ENCODE results near the gene TRAPPC6A. TPM values are rescaled to one million over a fixed set of nuclear protein-coding genes. Genes with fewer than 3 reads are reported as not detected.
A peak's percentile ranks its signal among the peaks of the same experiment; 100 is the strongest.

TRAPPC6A gene
- total RNA-seq, 1 experiment from 2014 or later = 26.9 TPM

GRCh38 chr19:45154064-45154827, 23.8 kb downstream of the TRAPPC6A start:
- RAD21 ChIA-PET (ENCODE audit: low non-redundant PET in 1 of 2, low total read pairs in 2 of 2, uncharacterized antibody in 2 of 2, unreplicated experiment in 2 of 2) = interaction anchor here in 1 of 2 experiments (1.1 kb wide), 1 partner anchor 15 kb away, joined by 3 read pairs; no protein-coding TSS in a partner anchor
- Histone ChIP-seq H3K4me3 (replicated peaks in 1 of 2; ENCODE audit: low read depth in 1 of 2, low read length in 2 of 2) (peak overlapping the region; percentile 25 to 53), H3K9ac (ENCODE audit: low read length) (peak overlapping the region; percentile 61), H3K9me2 (ENCODE audit: insufficient read depth) (no peaks in the 10 kb centered on the region), H3K27ac (ENCODE audit: low read depth, low read length) (peak overlapping the region; percentile 31), H3K9me3 (ENCODE audit: control insufficient read depth in 1 of 2, insufficient read depth in 1 of 2, low read depth in 1 of 2, low read length in 2 of 2) (no peaks in the 10 kb centered on the region), H3K36me3 (ENCODE audit: control insufficient read depth in 1 of 2, insufficient read depth in 2 of 2, low read length in 2 of 2) (no peaks in the 10 kb centered on the region), H3K27me3 (ENCODE audit: insufficient read depth, low read length) (no peaks in the 10 kb centered on the region), H3K4me1 (ENCODE audit: control insufficient read depth in 1 of 2, insufficient read depth in 2 of 2, low read length in 2 of 2) (peaks cover 32 to 61% of the 10 kb centered on the region in 2 experiments), H3K4me2 (ENCODE audit: low read length) (peak overlapping the region; percentile 96), H2AFZ (ENCODE audit: low read depth, low read length, poor library complexity, severe bottlenecking) (no peak overlapping the region), H4K20me1 (ENCODE audit: insufficient read depth) (no peaks in the 10 kb centered on the region), H3K79me2 (ENCODE audit: insufficient read depth, low read length) (no peaks in the 10 kb centered on the region)
- intact Hi-C loops (cut with micrococcal nuclease) = no loop called here
- POLR2A ChIA-PET = interaction anchor here (1.0 kb wide), 1 partner anchor 10 kb away, joined by 4 read pairs; no protein-coding TSS in a partner anchor
- ATAC-seq (peak; percentile 94), DNase-seq (ENCODE audit: low read depth, low spot score) (peak; percentile 92)
- CTCF ChIA-PET = interaction anchor here (0.6 to 1.1 kb wide), 3 partner anchors 11 to 185 kb away, joined by 3 to 6 read pairs (median 3); no protein-coding TSS in a partner anchor
- no TSS peak for BruUV-seq (replicated peaks)
- TF ChIP-seq MAX (IDR thresholded peaks at IDR 0.05) (peak; percentile 85), CEBPB (IDR thresholded peaks at IDR 0.05; ENCODE audit: low read depth) (no peak), ZNF274 (IDR thresholded peaks at IDR 0.05; ENCODE audit: low read depth, low read length) (no peak), TCF7L2 (IDR thresholded peaks at IDR 0.05; ENCODE audit: borderline replicate concordance, extremely low read depth, insufficient read depth, insufficient read length) (peak; percentile 94), SP1 (IDR thresholded peaks at IDR 0.05; ENCODE audit: low read depth) (no peak; the same call in 1 of the 2 replicates), POLR2AphosphoS5 (IDR thresholded peaks at IDR 0.05; ENCODE audit: low read depth, low read length) (0 out of 2 replicates have a peak, but pooled peaks have one; percentile 15), EZH2 (IDR thresholded peaks at IDR 0.05) (no peak), POLR2A (IDR thresholded peaks at IDR 0.05; ENCODE audit: borderline replicate concordance, extremely low read depth, insufficient read depth, insufficient read length) (no peak), SRF (IDR thresholded peaks at IDR 0.05; ENCODE audit: low read depth) (no peak), EZH2phosphoT487 (IDR thresholded peaks at IDR 0.05; ENCODE audit: borderline replicate concordance) (no peak), ZFX (IDR thresholded peaks at IDR 0.05) (no peak), FOSL1 (IDR thresholded peaks at IDR 0.05; ENCODE audit: low read depth) (no peak), JUND (IDR thresholded peaks at IDR 0.05) (no peak), CBX3 (IDR thresholded peaks at IDR 0.05; ENCODE audit: low read depth) (no peak), ELF1 (IDR thresholded peaks at IDR 0.05; ENCODE audit: borderline replicate concordance, low read depth) (no peak), RAD21 (IDR thresholded peaks at IDR 0.05; ENCODE audit: low read depth) (no peak)
- TF ChIP-seq, protein P1, sequence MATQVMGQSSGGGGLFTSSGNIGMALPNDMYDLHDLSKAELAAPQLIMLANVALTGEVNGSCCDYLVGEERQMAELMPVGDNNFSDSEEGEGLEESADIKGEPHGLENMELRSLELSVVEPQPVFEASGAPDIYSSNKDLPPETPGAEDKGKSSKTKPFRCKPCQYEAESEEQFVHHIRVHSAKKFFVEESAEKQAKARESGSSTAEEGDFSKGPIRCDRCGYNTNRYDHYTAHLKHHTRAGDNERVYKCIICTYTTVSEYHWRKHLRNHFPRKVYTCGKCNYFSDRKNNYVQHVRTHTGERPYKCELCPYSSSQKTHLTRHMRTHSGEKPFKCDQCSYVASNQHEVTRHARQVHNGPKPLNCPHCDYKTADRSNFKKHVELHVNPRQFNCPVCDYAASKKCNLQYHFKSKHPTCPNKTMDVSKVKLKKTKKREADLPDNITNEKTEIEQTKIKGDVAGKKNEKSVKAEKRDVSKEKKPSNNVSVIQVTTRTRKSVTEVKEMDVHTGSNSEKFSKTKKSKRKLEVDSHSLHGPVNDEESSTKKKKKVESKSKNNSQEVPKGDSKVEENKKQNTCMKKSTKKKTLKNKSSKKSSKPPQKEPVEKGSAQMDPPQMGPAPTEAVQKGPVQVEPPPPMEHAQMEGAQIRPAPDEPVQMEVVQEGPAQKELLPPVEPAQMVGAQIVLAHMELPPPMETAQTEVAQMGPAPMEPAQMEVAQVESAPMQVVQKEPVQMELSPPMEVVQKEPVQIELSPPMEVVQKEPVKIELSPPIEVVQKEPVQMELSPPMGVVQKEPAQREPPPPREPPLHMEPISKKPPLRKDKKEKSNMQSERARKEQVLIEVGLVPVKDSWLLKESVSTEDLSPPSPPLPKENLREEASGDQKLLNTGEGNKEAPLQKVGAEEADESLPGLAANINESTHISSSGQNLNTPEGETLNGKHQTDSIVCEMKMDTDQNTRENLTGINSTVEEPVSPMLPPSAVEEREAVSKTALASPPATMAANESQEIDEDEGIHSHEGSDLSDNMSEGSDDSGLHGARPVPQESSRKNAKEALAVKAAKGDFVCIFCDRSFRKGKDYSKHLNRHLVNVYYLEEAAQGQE (IDR thresholded peaks at IDR 0.05; ENCODE audit: low read depth) = no peak
- TF ChIP-seq, protein P2, sequence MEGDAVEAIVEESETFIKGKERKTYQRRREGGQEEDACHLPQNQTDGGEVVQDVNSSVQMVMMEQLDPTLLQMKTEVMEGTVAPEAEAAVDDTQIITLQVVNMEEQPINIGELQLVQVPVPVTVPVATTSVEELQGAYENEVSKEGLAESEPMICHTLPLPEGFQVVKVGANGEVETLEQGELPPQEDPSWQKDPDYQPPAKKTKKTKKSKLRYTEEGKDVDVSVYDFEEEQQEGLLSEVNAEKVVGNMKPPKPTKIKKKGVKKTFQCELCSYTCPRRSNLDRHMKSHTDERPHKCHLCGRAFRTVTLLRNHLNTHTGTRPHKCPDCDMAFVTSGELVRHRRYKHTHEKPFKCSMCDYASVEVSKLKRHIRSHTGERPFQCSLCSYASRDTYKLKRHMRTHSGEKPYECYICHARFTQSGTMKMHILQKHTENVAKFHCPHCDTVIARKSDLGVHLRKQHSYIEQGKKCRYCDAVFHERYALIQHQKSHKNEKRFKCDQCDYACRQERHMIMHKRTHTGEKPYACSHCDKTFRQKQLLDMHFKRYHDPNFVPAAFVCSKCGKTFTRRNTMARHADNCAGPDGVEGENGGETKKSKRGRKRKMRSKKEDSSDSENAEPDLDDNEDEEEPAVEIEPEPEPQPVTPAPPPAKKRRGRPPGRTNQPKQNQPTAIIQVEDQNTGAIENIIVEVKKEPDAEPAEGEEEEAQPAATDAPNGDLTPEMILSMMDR (IDR thresholded peaks at IDR 0.05 in 2 of 3, conservative IDR thresholded peaks at IDR 0.05 in 1 of 3; ENCODE audit: borderline replicate concordance in 1 of 3, insufficient read depth in 1 of 3, low read depth in 2 of 3, low read length in 2 of 3) = no peak
- TF ChIP-seq, protein P3, sequence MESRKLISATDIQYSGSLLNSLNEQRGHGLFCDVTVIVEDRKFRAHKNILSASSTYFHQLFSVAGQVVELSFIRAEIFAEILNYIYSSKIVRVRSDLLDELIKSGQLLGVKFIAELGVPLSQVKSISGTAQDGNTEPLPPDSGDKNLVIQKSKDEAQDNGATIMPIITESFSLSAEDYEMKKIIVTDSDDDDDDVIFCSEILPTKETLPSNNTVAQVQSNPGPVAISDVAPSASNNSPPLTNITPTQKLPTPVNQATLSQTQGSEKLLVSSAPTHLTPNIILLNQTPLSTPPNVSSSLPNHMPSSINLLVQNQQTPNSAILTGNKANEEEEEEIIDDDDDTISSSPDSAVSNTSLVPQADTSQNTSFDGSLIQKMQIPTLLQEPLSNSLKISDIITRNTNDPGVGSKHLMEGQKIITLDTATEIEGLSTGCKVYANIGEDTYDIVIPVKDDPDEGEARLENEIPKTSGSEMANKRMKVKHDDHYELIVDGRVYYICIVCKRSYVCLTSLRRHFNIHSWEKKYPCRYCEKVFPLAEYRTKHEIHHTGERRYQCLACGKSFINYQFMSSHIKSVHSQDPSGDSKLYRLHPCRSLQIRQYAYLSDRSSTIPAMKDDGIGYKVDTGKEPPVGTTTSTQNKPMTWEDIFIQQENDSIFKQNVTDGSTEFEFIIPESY (IDR thresholded peaks at IDR 0.05; ENCODE audit: extremely low read depth, insufficient replicate concordance, low read length) = no peak
